K562 (cell line): ENCODE measurements around the gene MEF2D. TPM values are rescaled to one million over a fixed set of nuclear protein-coding genes. Genes with fewer than 3 reads are reported as not detected.

Experiments
- CBFA2T2 ChIP-seq: fragments of 450-650 bp; conservative IDR thresholded peaks from 2 replicates; pipeline ENCODE4 v1.6.1; 2017; ENCODE audit warnings: mild to moderate bottlenecking
- CBX3 ChIP-seq, 2 experiments: IDR thresholded peaks; 1 replicate in 1 of 2; 2 replicates in 1 of 2; pipeline ENCODE4 v1.6.1; 2012; ENCODE audit warnings: inconsistent platforms in 2 of 2, low read length in 2 of 2, borderline replicate concordance in 1 of 2, control low read depth in 1 of 2
- EWSR1 ChIP-seq: fragments of 450-650 bp; IDR thresholded peaks from 2 replicates; pipeline ENCODE4 v1.6.1; 2018; ENCODE audit warnings: borderline replicate concordance, mild to moderate bottlenecking, low read depth, moderate library complexity; ENCODE audit not compliant: partially characterized antibody
- FOSL1 ChIP-seq: fragments of 200-800 bp; sonication (Bioruptor generic); conservative IDR thresholded peaks from 2 replicates; pipeline ENCODE4 v1.6.1; 2016; ENCODE audit warnings: missing genetic modification characterization, missing compliant biosample characterization
- FOXJ2 ChIP-seq: fragments of 200-800 bp; sonication (Bioruptor generic); IDR thresholded peaks from 2 replicates; pipeline ENCODE4 v1.6.1; 2016; ENCODE audit warnings: missing genetic modification characterization, missing compliant biosample characterization
- L3MBTL2 ChIP-seq: fragments of 450-650 bp; IDR thresholded peaks from 2 replicates; pipeline ENCODE4 v1.6.1; 2016; ENCODE audit warnings: mild to moderate bottlenecking, moderate library complexity
- MBD2 ChIP-seq: sonication (generic); IDR thresholded peaks from 2 replicates; pipeline ENCODE4 v1.6.1; 2016; ENCODE audit warnings: low read depth, borderline replicate concordance
- MED1 ChIP-seq: sonication (generic); formaldehyde crosslinking; IDR thresholded peaks from 2 replicates; pipeline ENCODE4 v1.8.1; 2023; ENCODE audit warnings: missing genetic modification reagents, borderline replicate concordance
- MITF ChIP-seq: IDR thresholded peaks from 2 replicates; pipeline ENCODE4 v1.6.1; 2014; ENCODE audit warnings: antibody characterized with exemption
- MNT ChIP-seq, 2 experiments: fragments of 450-650 bp; conservative IDR thresholded peaks; 2 replicates each; pipeline ENCODE4 v1.6.1; 2017; ENCODE audit warnings: mild to moderate bottlenecking in 2 of 2, moderate library complexity in 2 of 2
- NR4A1 ChIP-seq, 2 experiments: fragments of 250-450 bp in 1 of 2; fragments of 450-650 bp in 1 of 2; sonication (Bioruptor Pico) in 1 of 2; IDR thresholded peaks; 2 replicates each; pipeline versions ENCODE4 v1.4.0 to v1.6.1; 2016 to 2020; ENCODE audit warnings: mild to moderate bottlenecking in 2 of 2, missing compliant biosample characterization in 1 of 2, missing genetic modification characterization in 1 of 2, moderate library complexity in 1 of 2
- POLR2H ChIP-seq: IDR thresholded peaks from 2 replicates; pipeline ENCODE4 v1.6.1; 2016; ENCODE audit warnings: missing genetic modification characterization, low read depth, mild to moderate bottlenecking, control low read depth, missing compliant biosample characterization, moderate library complexity
- PTRF ChIP-seq: fragments of 450-650 bp; IDR thresholded peaks from 2 replicates; pipeline ENCODE4 v1.6.1; 2016; ENCODE audit warnings: mild to moderate bottlenecking, missing genetic modification characterization, missing compliant biosample characterization
- THRAP3 ChIP-seq: fragments of 450-650 bp; IDR thresholded peaks from 2 replicates; pipeline ENCODE4 v1.6.1; 2016; ENCODE audit warnings: mild to moderate bottlenecking, inconsistent platforms, borderline replicate concordance
- ZBTB7A ChIP-seq: IDR thresholded peaks from 2 replicates; pipeline ENCODE4 v1.6.1; 2011; ENCODE audit warnings: low read depth, mild to moderate bottlenecking, low read length, moderate library complexity, borderline replicate concordance; ENCODE audit not compliant: control insufficient read depth
- ZC3H4 ChIP-seq: sonication (generic); formaldehyde crosslinking; IDR thresholded peaks from 2 replicates; pipeline ENCODE4 v1.9.0; 2021; ENCODE audit warnings: missing genetic modification reagents, borderline replicate concordance
- polyA plus RNA-seq, 8 experiments: library from polyadenylated mRNA; depleted of rRNA in 4 of 8; stranded (reverse) in 5 of 8; unstranded in 3 of 8; fragments of >200 nt; fragmentation: Nextera tagmentation in 2 of 8; fragmentation: Illumina TruSeq in 1 of 8; extraction: Ambion mirVana in 2 of 8; extraction: Trizol in 1 of 8; gene quantifications; 2 replicates each; pipeline versions ENCODE4 v1.2.1 to v1.2.3, GENCODE V29; 2011 to 2014; ENCODE audit warnings: inconsistent platforms in 1 of 8, missing spikeins in 1 of 8
- total RNA-seq, 7 experiments: library from RNA; depleted of rRNA in 6 of 7; stranded (reverse); fragments of >200 nt in 6 of 7; fragmentation: Illumina TruSeq in 2 of 7; extraction: Trizol in 2 of 7; gene quantifications; 2 replicates each; pipeline versions ENCODE4 v1.2.1 to v1.2.3, GENCODE V29; 2011 to 2021; ENCODE audit warnings: low replicate concordance in 1 of 7
- TF ChIP-seq, protein P1 (sequence below): fragments of 250-450 bp; sonication (Bioruptor Pico); IDR thresholded peaks from 2 replicates; pipeline ENCODE4 v1.5.0; 2021
- TF ChIP-seq, protein P2 (sequence below): fragments of 450-650 bp; IDR thresholded peaks from 2 replicates; pipeline ENCODE4 v1.6.1; 2016

MEF2D gene
- total and polyA plus RNA-seq, 9 of the 15 experiments (the other 6 are each of a cell fraction or from before 2014, with no cell fraction given): 0.10 to 19.5 (median 2.6) TPM

DNA sequence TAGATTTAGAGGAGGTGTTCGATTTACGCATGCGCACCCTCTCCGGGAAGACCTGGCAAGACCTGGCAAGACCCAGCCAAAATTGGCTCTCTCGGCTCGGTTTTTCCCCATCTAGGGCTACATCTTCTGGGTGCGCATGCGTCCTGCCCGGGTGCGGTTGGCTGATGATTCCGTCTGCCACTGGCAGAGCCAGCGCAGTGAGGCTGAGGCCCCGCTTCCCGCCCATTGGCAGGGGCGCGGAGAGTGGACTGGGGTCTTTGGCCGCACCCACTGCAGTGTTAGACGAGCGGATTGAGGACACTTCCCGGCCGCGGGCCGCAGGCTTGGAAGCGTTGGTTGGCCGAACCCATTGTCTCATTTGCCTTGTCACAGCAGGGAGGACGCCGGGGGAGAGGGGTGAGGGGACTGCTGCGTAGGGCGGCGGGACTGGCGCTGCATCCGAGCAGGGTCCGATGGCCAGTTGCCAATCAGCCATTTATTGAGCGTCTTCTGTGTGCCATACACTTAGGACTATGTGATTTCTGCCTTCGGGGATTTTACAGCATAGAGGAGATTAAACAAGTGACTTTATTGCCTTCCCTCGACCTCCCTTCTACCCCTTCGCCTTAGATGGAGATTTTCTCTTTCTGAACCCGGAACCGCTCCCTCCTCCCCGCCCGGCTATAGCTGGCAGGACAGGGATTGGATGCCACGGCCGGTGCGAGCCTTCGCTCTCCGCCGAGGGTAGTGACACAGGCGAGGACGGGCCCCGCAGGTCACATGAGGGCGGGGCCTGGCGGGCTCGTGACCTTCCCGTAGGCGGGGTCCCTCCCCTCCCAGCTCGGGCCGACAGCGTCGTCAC is 43.7 kb downstream of the MEF2D start (continued):
- no peak for TF ChIP-seq MED1
- TF ChIP-seq THRAP3: no peak
- peak in 1 of 2 experiments; percentile 96; a peak in 3 of 4 replicates for TF ChIP-seq MNT (conservative IDR thresholded peaks at IDR 0.05)
- peak; percentile 72; the same call in 1 of the 2 replicates for TF ChIP-seq FOXJ2 (tag)
- TF ChIP-seq, protein P1, sequence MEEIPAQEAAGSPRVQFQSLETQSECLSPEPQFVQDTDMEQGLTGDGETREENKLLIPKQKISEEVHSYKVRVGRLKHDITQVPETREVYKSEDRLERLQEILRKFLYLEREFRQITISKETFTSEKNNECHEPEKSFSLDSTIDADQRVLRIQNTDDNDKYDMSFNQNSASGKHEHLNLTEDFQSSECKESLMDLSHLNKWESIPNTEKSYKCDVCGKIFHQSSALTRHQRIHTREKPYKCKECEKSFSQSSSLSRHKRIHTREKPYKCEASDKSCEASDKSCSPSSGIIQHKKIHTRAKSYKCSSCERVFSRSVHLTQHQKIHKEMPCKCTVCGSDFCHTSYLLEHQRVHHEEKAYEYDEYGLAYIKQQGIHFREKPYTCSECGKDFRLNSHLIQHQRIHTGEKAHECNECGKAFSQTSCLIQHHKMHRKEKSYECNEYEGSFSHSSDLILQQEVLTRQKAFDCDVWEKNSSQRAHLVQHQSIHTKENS (CRISPR knock-in tag): no peak
- TF ChIP-seq MITF: peak; percentile 83
- TF ChIP-seq, protein P2, sequence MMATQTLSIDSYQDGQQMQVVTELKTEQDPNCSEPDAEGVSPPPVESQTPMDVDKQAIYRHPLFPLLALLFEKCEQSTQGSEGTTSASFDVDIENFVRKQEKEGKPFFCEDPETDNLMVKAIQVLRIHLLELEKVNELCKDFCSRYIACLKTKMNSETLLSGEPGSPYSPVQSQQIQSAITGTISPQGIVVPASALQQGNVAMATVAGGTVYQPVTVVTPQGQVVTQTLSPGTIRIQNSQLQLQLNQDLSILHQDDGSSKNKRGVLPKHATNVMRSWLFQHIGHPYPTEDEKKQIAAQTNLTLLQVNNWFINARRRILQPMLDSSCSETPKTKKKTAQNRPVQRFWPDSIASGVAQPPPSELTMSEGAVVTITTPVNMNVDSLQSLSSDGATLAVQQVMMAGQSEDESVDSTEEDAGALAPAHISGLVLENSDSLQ: peak; percentile 86
- peak; percentile 66 for TF ChIP-seq POLR2H (tag)
- TF ChIP-seq NR4A1 (CRISPR knock-in tag; IDR thresholded peaks at IDR 0.05): no peak
- TF ChIP-seq NR4A1 (tag; IDR thresholded peaks at IDR 0.05): 0 out of 2 replicates have a peak, but pooled peaks have one; percentile 23
- TF ChIP-seq MBD2: peak; percentile 41; the same call in 1 of the 2 replicates
- TF ChIP-seq ZBTB7A: peak; percentile 44; the same call in 1 of the 2 replicates
- TF ChIP-seq FOSL1: peak; percentile 57; the same call in 1 of the 2 replicates
- TF ChIP-seq CBX3 (IDR thresholded peaks at IDR 0.05; ENCODE audit: borderline replicate concordance in 1 of 2, low read length in 2 of 2): 0 out of 3 replicates have a peak, but pooled peaks of 1 of the 2 experiments have one; percentile 69
- peak; percentile 71; the same call in 1 of the 2 replicates for TF ChIP-seq ZC3H4 (CRISPR knock-in tag)
- TF ChIP-seq PTRF: no peak
- peak; percentile 54 for TF ChIP-seq CBFA2T2
- no peak for TF ChIP-seq EWSR1
- TF ChIP-seq L3MBTL2: peak; percentile 99
